ENCODE measurements around the gene MRNIP. TPM values are rescaled to one million over a fixed set of nuclear protein-coding genes. Genes with fewer than 3 reads are reported as not detected.
A peak's percentile ranks its signal among the peaks of the same experiment; 100 is the strongest.
"Not testable (repeated sequence)": the region's sequence is repeated elsewhere in the genome, so short reads cannot be mapped to it uniquely, and the experiment has no call there.

MRNIP gene
- total RNA-seq, 1 experiment from 2014 or later, result 34.7 TPM

- no peak for DNase-seq
- Histone ChIP-seq H3K4me3 (ENCODE audit: insufficient read depth, low read depth, low read length) (no peak overlapping the region), H3K36me3 (replicated peaks; ENCODE audit: control insufficient read depth, insufficient read depth, low read length) (peaks cover 16% of the 10 kb centered on the region), H3K27me3 (ENCODE audit: control insufficient read depth, insufficient read depth, low read length) (no peaks in the 10 kb centered on the region)
Measured at GRCh38 chr5:179880066-179880650, 21.5 kb upstream of the MRNIP start.

- H3K27me3 ChIP-seq (ENCODE audit: control insufficient read depth, insufficient read depth, low read length), result no peaks in the 10 kb centered on the region
- peaks cover 13% of the 10 kb centered on the region for H3K36me3 ChIP-seq (replicated peaks; ENCODE audit: control insufficient read depth, insufficient read depth, low read length)
- DNase-seq, result peak; percentile 60
- H3K4me3 ChIP-seq (ENCODE audit: insufficient read depth, low read depth, low read length), result no peak overlapping the region
Measured at GRCh38 chr5:179879690-179880010, 21.0 kb upstream of the MRNIP start.

GRCh38 chr5:179879003-179879689 is 20.5 kb upstream of the MRNIP start:
- Histone ChIP-seq H3K27me3 (ENCODE audit: control insufficient read depth, insufficient read depth, low read length) (no peaks in the 10 kb centered on the region), H3K36me3 (replicated peaks; ENCODE audit: control insufficient read depth, insufficient read depth, low read length) (peaks cover 9% of the 10 kb centered on the region), H3K4me3 (ENCODE audit: insufficient read depth, low read depth, low read length) (no peak overlapping the region)
- peak; percentile 67 for DNase-seq

GRCh38 chr5:179878222-179879002 is 19.8 kb upstream of the MRNIP start:
- DNase-seq, result peak; percentile 64
- peaks cover 5% of the 10 kb centered on the region for H3K36me3 ChIP-seq (replicated peaks; ENCODE audit: control insufficient read depth, insufficient read depth, low read length)
- no peak overlapping the region for H3K4me3 ChIP-seq (ENCODE audit: insufficient read depth, low read depth, low read length)
- no peaks in the 10 kb centered on the region for H3K27me3 ChIP-seq (ENCODE audit: control insufficient read depth, insufficient read depth, low read length)

- peaks cover 7% of the 10 kb centered on the region for H3K36me3 ChIP-seq (replicated peaks; ENCODE audit: control insufficient read depth, insufficient read depth, low read length)
- no peak overlapping the region for H3K4me3 ChIP-seq (ENCODE audit: insufficient read depth, low read depth, low read length)
- no peak for DNase-seq
- no peaks in the 10 kb centered on the region for H3K27me3 ChIP-seq (ENCODE audit: control insufficient read depth, insufficient read depth, low read length)
Measured at GRCh38 chr5:179876610-179876952, 18.0 kb upstream of the MRNIP start.

- H3K4me3 ChIP-seq (ENCODE audit: insufficient read depth, low read depth, low read length), result no peak overlapping the region
- H3K36me3 ChIP-seq (replicated peaks; ENCODE audit: control insufficient read depth, insufficient read depth, low read length), result peaks cover 9% of the 10 kb centered on the region
- DNase-seq, result peak; percentile 39
- no peaks in the 10 kb centered on the region for H3K27me3 ChIP-seq (ENCODE audit: control insufficient read depth, insufficient read depth, low read length)
Measured at GRCh38 chr5:179875741-179876609, 17.4 kb upstream of the MRNIP start.

- H3K4me3 ChIP-seq (ENCODE audit: insufficient read depth, low read depth, low read length), result no peak overlapping the region
- peaks cover 11% of the 10 kb centered on the region for H3K36me3 ChIP-seq (replicated peaks; ENCODE audit: control insufficient read depth, insufficient read depth, low read length)
- no peaks in the 10 kb centered on the region for H3K27me3 ChIP-seq (ENCODE audit: control insufficient read depth, insufficient read depth, low read length)
- peak; percentile 44 for DNase-seq
Measured at GRCh38 chr5:179874536-179875292, 16.1 kb upstream of the MRNIP start.

GRCh38 chr5:179874136-179874535 is 15.5 kb upstream of the MRNIP start:
- H3K4me3 ChIP-seq (ENCODE audit: insufficient read depth, low read depth, low read length), result no peak overlapping the region
- H3K27me3 ChIP-seq (ENCODE audit: control insufficient read depth, insufficient read depth, low read length), result no peaks in the 10 kb centered on the region
- DNase-seq, result no peak
- peaks cover 11% of the 10 kb centered on the region for H3K36me3 ChIP-seq (replicated peaks; ENCODE audit: control insufficient read depth, insufficient read depth, low read length)

GRCh38 chr5:179873588-179874110 is 15.0 kb upstream of the MRNIP start:
- DNase-seq, result peak; percentile 41
- Histone ChIP-seq H3K4me3 (ENCODE audit: insufficient read depth, low read depth, low read length) (no peak overlapping the region), H3K27me3 (ENCODE audit: control insufficient read depth, insufficient read depth, low read length) (no peaks in the 10 kb centered on the region), H3K36me3 (replicated peaks; ENCODE audit: control insufficient read depth, insufficient read depth, low read length) (peaks cover 11% of the 10 kb centered on the region)

GRCh38 chr5:179872828-179873575 is 14.4 kb upstream of the MRNIP start:
- peak; percentile 30 for DNase-seq
- no peaks in the 10 kb centered on the region for H3K27me3 ChIP-seq (ENCODE audit: control insufficient read depth, insufficient read depth, low read length)
- no peak overlapping the region for H3K4me3 ChIP-seq (ENCODE audit: insufficient read depth, low read depth, low read length)
- peaks cover 8% of the 10 kb centered on the region for H3K36me3 ChIP-seq (replicated peaks; ENCODE audit: control insufficient read depth, insufficient read depth, low read length)

- Histone ChIP-seq H3K4me3 (ENCODE audit: insufficient read depth, low read depth, low read length) (no peak overlapping the region), H3K36me3 (replicated peaks; ENCODE audit: control insufficient read depth, insufficient read depth, low read length) (peaks cover 8% of the 10 kb centered on the region), H3K27me3 (ENCODE audit: control insufficient read depth, insufficient read depth, low read length) (no peaks in the 10 kb centered on the region)
- DNase-seq, result peak; percentile 43
Measured at GRCh38 chr5:179872055-179872827, 13.6 kb upstream of the MRNIP start.

GRCh38 chr5:179871533-179871932 is 12.9 kb upstream of the MRNIP start:
- H3K27me3 ChIP-seq (ENCODE audit: control insufficient read depth, insufficient read depth, low read length); H3K4me3 ChIP-seq (ENCODE audit: insufficient read depth, low read depth, low read length); H3K36me3 ChIP-seq (replicated peaks; ENCODE audit: control insufficient read depth, insufficient read depth, low read length): not testable (repeated sequence)
- peak; percentile 42 for DNase-seq

GRCh38 chr5:179870952-179871351 is 12.3 kb upstream of the MRNIP start:
- H3K27me3 ChIP-seq (ENCODE audit: control insufficient read depth, insufficient read depth, low read length), result no peaks in the 10 kb centered on the region
- H3K36me3 ChIP-seq (replicated peaks; ENCODE audit: control insufficient read depth, insufficient read depth, low read length), result peaks cover 9% of the 10 kb centered on the region
- H3K4me3 ChIP-seq (ENCODE audit: insufficient read depth, low read depth, low read length), result no peak overlapping the region
- no peak for DNase-seq

Measured in H7 (cell line).